Measurements from ENCODE around the gene CHD5. TPM values are rescaled to one million over a fixed set of nuclear protein-coding genes. Genes with fewer than 3 reads are reported as not detected.

The CHD5 gene
- total RNA-seq, 1 experiment from 2014 or later = 6.1 TPM

DNA sequence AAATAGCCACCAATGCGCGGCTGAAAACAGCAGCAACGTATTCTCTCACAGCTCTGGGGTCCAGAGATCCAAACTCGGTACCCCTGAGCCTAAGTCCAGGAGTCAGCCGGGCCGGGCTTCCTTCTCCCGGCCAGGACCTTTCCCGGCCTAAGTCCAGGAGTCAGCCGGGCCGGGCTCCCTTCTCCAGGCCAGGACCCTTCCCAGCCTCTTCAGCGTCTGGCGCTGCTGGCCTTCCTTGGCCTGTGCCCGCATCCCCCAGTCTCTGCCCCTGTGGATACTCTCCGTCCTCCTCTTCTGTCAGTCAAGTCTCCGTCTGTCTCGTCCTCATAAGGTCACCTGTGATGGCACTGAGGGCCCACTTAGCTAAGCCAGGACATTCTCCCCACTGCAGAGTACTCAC lies 102.2 kb downstream of the CHD5 start:
- H4K20me1 ChIP-seq (ENCODE audit: insufficient read depth) = no peaks in the 10 kb centered on the region
- no peak overlapping the region for H3K4me3 ChIP-seq (replicated peaks in 1 of 2; ENCODE audit: low read depth in 1 of 2, low read length in 2 of 2)
- no peaks in the 10 kb centered on the region for H3K27me3 ChIP-seq (ENCODE audit: insufficient read depth, low read length)
- H3K9me2 ChIP-seq (ENCODE audit: insufficient read depth) = no peaks in the 10 kb centered on the region
- no peak overlapping the region for H3K27ac ChIP-seq (ENCODE audit: low read depth, low read length)
- H3K4me2 ChIP-seq (ENCODE audit: low read length) = no peak overlapping the region
- BruUV-seq (replicated peaks) = no TSS peak
- ChIA-PET CTCF (no interaction called here), RAD21 (ENCODE audit: low non-redundant PET in 1 of 2, low total read pairs in 2 of 2, uncharacterized antibody in 2 of 2, unreplicated experiment in 2 of 2) (no interaction called here), POLR2A (no interaction called here)
- no peaks in the 10 kb centered on the region for H3K79me2 ChIP-seq (ENCODE audit: insufficient read depth, low read length)
- peaks cover 11 to 18% of the 10 kb centered on the region in 2 experiments for H3K4me1 ChIP-seq (ENCODE audit: control insufficient read depth in 1 of 2, insufficient read depth in 2 of 2, low read length in 2 of 2)
- H3K9ac ChIP-seq (ENCODE audit: low read length) = no peak overlapping the region
- TF ChIP-seq EZH2phosphoT487 (IDR thresholded peaks at IDR 0.05; ENCODE audit: borderline replicate concordance) = no peak
- no peak for TF ChIP-seq CTCF (IDR thresholded peaks at IDR 0.05 in 2 of 3, conservative IDR thresholded peaks at IDR 0.05 in 1 of 3; ENCODE audit: borderline replicate concordance in 1 of 3, insufficient read depth in 1 of 3, low read depth in 2 of 3, low read length in 2 of 3)
- TF ChIP-seq JUND (IDR thresholded peaks at IDR 0.05) = no peak
- TF ChIP-seq YY1 (IDR thresholded peaks at IDR 0.05; ENCODE audit: extremely low read depth, insufficient replicate concordance, low read depth, low read length) = no peak
- no peak for TF ChIP-seq EZH2 (IDR thresholded peaks at IDR 0.05)
- TF ChIP-seq, protein P1, sequence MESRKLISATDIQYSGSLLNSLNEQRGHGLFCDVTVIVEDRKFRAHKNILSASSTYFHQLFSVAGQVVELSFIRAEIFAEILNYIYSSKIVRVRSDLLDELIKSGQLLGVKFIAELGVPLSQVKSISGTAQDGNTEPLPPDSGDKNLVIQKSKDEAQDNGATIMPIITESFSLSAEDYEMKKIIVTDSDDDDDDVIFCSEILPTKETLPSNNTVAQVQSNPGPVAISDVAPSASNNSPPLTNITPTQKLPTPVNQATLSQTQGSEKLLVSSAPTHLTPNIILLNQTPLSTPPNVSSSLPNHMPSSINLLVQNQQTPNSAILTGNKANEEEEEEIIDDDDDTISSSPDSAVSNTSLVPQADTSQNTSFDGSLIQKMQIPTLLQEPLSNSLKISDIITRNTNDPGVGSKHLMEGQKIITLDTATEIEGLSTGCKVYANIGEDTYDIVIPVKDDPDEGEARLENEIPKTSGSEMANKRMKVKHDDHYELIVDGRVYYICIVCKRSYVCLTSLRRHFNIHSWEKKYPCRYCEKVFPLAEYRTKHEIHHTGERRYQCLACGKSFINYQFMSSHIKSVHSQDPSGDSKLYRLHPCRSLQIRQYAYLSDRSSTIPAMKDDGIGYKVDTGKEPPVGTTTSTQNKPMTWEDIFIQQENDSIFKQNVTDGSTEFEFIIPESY (IDR thresholded peaks at IDR 0.05; ENCODE audit: extremely low read depth, insufficient replicate concordance, low read length) = no peak
- TF ChIP-seq SRF (IDR thresholded peaks at IDR 0.05; ENCODE audit: low read depth) = no peak
- TF ChIP-seq ZFX (IDR thresholded peaks at IDR 0.05) = no peak
- DNase-seq (ENCODE audit: low read depth, low spot score) (no peak), ATAC-seq (no peak)
- no peaks in the 10 kb centered on the region for H3K9me3 ChIP-seq (ENCODE audit: control insufficient read depth in 1 of 2, insufficient read depth in 1 of 2, low read depth in 1 of 2, low read length in 2 of 2)
- intact Hi-C loops (cut with micrococcal nuclease) = no loop called here
- no peak overlapping the region for H2AFZ ChIP-seq (ENCODE audit: low read depth, low read length, poor library complexity, severe bottlenecking)
- H3K36me3 ChIP-seq (ENCODE audit: control insufficient read depth in 1 of 2, insufficient read depth in 2 of 2, low read length in 2 of 2) = no peaks in the 10 kb centered on the region
